HG02610 (cell line): Measurements from ENCODE around the gene CCDC167.
"Not testable (repeated sequence)": the region's sequence is repeated elsewhere in the genome, so short reads cannot be mapped to it uniquely, and the experiment has no call there.

Experiments
- ATAC-seq: cut with Tn5 transposase; IDR thresholded peaks from one replicate; pipeline ENCODE4 v1.9.1; 2021; ENCODE audit warnings: mild to moderate bottlenecking, moderate library complexity; ENCODE audit not compliant: unreplicated experiment

The CCDC167 gene

GRCh38 chr6:37512400-37513011 lies 12.8 kb upstream of the CCDC167 start:
- ATAC-seq: no peak

DNA sequence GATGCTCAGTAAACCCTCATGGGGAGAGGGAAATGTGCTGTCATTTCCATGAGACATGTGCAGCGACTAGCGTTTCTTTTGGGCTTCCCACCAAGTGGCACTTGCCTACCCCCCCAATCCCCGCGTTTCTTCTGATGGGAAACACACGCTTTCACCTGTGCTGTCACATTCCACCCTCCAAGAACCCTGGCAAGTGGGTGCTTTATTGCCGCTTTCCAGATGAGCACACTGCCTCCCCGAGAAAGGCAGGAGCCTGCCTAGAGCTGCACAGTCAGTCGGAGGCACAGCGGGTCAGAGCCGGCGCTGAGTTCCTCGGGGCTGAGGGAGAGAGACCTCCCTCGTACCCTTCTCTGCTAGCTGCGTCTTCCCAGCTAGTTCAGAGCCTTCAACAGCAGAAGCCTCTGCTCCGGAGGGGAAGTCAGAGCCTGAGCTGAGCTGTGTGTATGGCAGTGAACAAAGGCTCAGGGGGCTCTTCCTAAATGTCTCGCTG lies 12.3 kb upstream of the CCDC167 start:
- no peak for ATAC-seq

DNA sequence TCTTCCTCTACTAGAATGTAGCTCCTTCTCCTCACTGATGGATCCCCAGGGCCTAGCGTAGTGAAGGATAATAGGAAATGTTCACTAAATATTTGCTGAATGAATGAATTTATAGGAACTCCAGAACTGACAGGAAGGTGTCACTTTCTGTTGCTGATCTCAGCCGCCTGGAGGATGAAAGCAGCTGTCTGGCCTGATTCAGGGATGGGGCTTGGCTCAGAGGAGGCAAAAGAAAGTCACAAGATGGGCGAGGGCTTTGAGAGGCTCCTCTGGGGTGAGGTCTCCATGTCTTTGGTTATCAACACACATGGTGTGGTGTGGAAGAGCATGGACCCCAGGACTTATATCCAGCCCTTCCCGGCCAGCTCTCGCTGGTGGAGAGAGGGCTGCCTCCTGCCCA lies 11.5 kb upstream of the CCDC167 start:
- ATAC-seq: no peak

GRCh38 chr6:37507690-37508421 lies 8.2 kb upstream of the CCDC167 start:
- ATAC-seq: no peak

DNA sequence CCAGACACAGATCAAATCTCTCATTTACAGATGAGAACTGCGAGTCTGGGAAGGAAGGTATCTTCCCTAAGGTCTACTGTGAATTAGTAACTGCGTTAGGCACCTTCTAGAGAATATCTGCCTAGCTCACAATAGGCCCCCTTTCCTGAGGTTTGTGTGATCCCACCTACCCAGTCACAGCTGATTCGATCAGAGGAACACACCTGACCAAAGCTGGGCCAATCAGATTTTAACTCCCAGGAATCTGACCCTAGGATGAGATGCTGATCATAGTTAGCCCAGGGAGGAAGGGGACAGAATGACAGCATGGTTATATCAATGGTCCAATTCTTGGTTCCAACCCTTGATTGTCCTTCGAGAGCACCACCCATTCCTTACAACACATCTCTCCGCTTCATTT lies 7.4 kb upstream of the CCDC167 start:
- ATAC-seq: no peak

- ATAC-seq: no peak
Measured at GRCh38 chr6:37506479-37506878, 6.8 kb upstream of the CCDC167 start.

DNA sequence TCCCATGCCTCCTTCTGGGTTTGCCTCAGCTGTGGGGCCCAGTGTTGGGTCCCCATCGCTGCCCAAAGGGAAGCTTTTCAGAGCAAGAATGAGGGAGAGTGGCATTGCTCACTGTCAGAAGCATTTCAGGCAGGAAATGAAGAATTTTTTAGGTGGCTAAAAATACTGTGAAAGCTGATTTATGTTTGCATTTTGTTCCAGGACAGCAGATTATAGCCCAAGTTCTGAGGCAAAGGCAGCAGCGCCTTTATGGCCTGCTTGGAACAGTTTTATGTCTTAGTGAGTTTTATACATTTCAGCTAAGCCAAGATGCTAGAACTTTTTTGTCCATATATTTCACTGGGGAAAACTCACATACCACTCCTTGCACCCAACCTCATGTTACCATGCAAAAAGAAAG lies 4.3 kb upstream of the CCDC167 start:
- ATAC-seq: no peak

DNA sequence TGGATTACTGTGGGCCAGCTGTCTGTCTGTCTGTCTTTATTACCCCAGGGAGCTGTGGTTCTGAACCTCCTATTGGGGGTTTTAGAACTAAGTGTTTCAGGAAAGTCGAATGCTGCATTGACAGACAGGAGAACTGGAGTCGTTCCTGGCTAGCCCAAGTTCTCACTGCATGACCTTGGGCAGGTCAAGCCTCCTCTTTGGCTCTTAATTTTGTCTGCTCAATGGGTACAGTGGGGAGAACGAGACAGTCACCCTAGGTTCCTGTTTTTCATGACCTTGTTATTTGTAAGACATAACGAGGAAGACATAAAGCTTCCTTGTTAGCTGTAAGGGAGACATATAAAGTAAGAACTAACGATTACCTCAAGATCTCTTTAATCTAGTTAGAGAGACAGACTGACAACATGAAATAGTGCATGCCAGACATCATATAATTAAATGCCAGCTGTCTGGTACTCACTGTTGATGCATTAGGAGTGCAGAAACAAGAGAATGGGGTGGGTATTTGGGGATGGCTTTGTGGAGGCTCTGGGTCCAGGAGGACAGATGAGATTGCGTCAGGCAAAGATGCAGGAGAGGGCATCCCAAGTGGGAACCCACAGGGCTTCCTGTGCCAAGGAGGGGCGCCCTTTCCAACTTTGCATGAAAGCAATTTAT lies 3.7 kb upstream of the CCDC167 start:
- ATAC-seq: no peak

DNA sequence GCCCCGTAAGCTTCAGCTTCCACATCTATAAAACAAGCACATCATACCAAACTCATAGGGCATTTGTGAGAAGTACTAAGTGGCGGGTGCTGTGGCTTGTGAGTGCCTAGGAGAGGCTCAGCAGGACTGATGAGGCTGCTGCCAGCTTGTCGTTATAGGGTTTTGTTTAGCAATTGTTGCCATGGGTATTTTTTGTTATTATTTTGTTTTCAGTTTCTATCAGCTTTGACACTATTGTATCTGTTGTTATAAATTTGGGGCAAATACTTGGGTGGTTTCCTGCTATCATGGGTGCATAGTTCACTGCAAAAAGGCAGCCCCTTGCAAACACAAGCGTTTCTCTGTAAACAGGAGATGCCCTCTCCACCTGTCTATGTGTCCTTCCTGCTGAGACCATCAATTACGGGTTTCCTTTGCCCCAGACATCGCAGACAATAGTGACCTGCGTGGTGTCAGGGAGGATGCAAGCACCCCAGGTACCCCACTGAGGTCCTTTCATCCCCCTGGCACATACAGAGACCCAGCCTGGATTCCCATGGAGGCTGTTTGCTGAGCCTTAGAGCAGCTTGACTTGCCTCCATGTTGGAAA lies 3.1 kb upstream of the CCDC167 start:
- no peak for ATAC-seq

GRCh38 chr6:37501632-37502491 lies 2.2 kb upstream of the CCDC167 start:
- ATAC-seq: no peak

DNA sequence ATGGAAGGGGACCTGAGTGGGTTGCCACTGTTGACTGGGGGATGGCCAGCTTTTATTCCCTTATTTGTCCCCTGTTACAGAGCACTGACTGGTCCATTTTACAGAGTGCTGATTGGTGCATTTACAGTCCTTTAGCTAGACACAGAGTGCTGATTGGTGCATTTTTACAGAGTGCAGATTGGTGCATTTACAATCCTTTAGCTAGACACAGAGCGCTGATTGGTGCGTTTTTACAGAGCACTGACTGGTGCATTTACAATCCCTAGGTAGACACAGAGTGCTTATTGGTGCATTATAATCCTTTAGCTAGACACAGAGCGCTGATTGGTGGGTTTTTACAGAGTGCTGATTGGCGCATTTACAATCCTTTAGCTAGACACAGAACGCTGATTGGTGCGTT lies 1.2 kb upstream of the CCDC167 start:
- not testable (repeated sequence) for ATAC-seq

DNA sequence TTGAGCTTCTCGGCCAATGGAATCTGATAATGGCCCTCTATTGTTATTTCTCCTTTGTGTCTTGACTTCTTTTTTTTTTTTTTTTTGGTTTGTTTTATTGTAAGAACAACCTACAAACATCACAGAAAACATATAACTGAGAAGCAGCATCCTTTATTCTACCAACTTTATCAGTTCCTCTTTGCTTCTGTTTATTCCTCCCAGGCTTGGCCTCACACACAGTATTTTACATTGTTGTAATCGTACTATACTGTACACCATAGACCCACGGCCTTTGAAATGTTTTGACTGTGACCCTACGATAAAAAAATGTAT lies 558 bp upstream of the CCDC167 start:
- ATAC-seq: no peak

- ATAC-seq: no peak
Measured at GRCh38 chr6:37496951-37497885, 2.5 kb downstream of the CCDC167 start.

GRCh38 chr6:37495244-37495934 lies 4.3 kb downstream of the CCDC167 start:
- ATAC-seq: no peak

DNA sequence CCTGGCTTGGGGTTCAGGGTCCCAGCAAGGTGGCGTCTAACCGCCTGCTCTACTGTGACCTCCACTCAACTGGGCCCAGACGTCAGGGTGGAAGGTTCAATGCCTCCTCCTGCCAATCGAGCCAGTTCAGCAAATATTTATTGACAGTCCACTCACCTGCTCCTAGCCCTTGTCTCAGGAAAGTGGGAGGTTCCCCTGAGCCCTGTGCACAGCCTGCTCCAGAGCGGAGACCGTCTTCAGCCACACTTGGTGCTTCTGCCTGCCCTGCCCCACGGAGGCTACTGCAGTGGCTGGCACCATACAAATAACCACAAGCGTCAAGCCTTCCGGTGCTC lies 6.1 kb downstream of the CCDC167 start:
- no peak for ATAC-seq

GRCh38 chr6:37492991-37493660 lies 6.6 kb downstream of the CCDC167 start:
- ATAC-seq: no peak

DNA sequence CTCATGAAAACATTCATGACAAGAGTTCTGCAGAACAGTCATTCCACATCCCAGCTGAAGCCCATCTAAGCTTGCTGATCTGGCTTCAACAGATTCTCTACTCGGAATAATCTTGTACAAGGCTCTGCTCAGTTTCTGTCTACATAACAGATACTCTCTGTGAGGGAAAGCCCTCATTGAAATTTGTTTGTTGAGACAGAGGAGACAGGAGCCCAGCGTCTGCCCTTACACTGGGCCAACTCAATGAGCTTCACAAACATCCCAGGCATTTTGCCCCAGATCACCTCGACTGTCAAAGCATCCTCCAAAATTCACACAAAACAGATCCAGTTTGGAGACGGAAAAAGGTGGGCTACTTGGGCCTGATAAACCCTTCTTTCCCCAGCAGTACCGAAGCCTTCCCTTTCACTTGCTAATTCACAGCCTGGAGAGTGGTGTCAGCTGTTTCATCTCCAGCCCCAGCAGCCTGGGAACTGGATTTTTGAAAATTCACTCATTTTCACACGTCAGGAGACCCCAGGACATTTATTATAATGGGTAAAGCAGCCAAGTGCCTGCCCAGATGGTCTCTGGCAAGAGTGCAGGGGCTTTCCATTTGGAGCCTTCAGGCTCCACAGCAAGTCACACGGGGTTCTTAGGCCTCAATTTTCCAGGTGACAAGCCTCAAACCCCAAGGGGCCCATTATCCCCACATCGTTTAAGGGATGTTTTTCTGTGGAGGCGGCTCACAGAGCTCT lies 7.3 kb downstream of the CCDC167 start:
- no peak for ATAC-seq

DNA sequence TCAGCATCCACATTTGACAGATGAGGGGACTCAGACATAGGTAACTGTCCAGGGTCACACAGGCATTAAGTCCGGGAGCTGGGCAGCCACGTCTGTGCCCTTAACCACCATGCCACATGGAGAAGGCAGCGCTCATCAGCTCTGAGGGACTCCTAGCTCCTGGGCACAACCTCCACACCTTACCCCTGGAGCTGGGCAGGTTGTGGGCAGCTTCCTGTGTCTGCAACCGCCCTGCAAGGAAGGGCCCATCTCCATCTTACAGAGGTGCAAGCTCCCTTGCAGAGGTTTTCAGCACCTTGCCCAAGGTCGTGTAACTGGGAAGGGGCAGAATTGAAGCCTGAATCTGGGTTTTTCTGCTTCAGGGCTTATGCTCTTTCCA lies 7.9 kb downstream of the CCDC167 start:
- no peak for ATAC-seq
